Gastrocnemius medialis (tissue), 4 donors: ENCODE data around the gene RHEX. TPM values are rescaled to one million over a fixed set of nuclear protein-coding genes. Genes with fewer than 3 reads are reported as not detected.

ENCODE experiments used
- ATAC-seq, 2 donors: fragments of 150-250 bp; one replicate each; pipeline ENCODE4 v1.9.1; 2016
- DNase-seq, 2 donors: peaks; one replicate each; pipeline ENCODE4 v3.0.0-alpha.2; 2019
- H3K27ac ChIP-seq, 4 donors: fragments of 200-600 bp; sonication (generic); 1 replicate in 1 of 4; 2 replicates in 3 of 4; pipeline ENCODE4 v1.5.1; 2016 to 2018; ENCODE audit warnings: mild to moderate bottlenecking in 2 of 4, moderate library complexity in 1 of 4
- H3K27me3 ChIP-seq, 3 donors: fragments of 200-600 bp; sonication (generic) in 2 of 3; 1 replicate in 1 of 3; 2 replicates in 2 of 3; pipeline versions ENCODE4 v1.5.1 to v1.6.0; 2016 to 2019; ENCODE audit warnings: mild to moderate bottlenecking in 1 of 3, moderate library complexity in 1 of 3
- H3K36me3 ChIP-seq, 2 donors: fragments of 200-600 bp; sonication (generic) in 1 of 2; one replicate each; pipeline ENCODE4 v1.5.1; 2017 to 2018
- H3K4me1 ChIP-seq, 2 donors: fragments of 200-600 bp; sonication (generic) in 1 of 2; one replicate each; pipeline ENCODE4 v1.5.1; 2016 to 2017; ENCODE audit warnings: mild to moderate bottlenecking in 2 of 2
- H3K4me3 ChIP-seq, 4 donors: fragments of 200-600 bp; sonication (generic) in 3 of 4; 1 replicate in 1 of 4; 2 replicates in 3 of 4; pipeline ENCODE4 v1.5.1; 2016 to 2019; ENCODE audit warnings: mild to moderate bottlenecking in 2 of 4
- H3K9me3 ChIP-seq, 3 donors: fragments of 200-600 bp; sonication (generic) in 2 of 3; 1 replicate in 1 of 3; 2 replicates in 2 of 3; pipeline ENCODE4 v1.5.1; 2016 to 2019
- CTCF ChIP-seq, 5 experiments: fragments of 450-650 bp in 3 of 5; fragments of 200-600 bp in 2 of 5; sonication (generic) in 2 of 5; IDR thresholded peaks in 4 of 5; conservative IDR thresholded peaks in 1 of 5; 1 replicate in 4 of 5; 2 replicates in 1 of 5; pipeline ENCODE4 v1.5.1; 2016 to 2019; ENCODE audit warnings: antibody characterized with exemption in 5 of 5, mild to moderate bottlenecking in 3 of 5, moderate library complexity in 3 of 5
- POLR2A ChIP-seq, 2 donors: fragments of 450-650 bp; IDR thresholded peaks; one replicate each; pipeline ENCODE4 v1.6.1; 2017; ENCODE audit warnings: antibody characterized with exemption in 2 of 2, mild to moderate bottlenecking in 2 of 2, moderate library complexity in 2 of 2
- in situ Hi-C, 4 donors: fragments of 200-750 bp; cut with MboI; loops; one replicate each; pipeline versions ENCODE4 v1.15.0 to v1.8.0; 2017; ENCODE audit warnings: low sequenced_read_pairs in 4 of 4
- intact Hi-C: fragments of 100-400 bp; cut with DNase I; formaldehyde crosslinking; loops from one replicate; pipeline ENCODE4 v1.15.1; 2023; ENCODE audit warnings: low total_unique reads
- total RNA-seq, 4 donors: library from RNA; depleted of rRNA; stranded (reverse); fragments of >200 nt; gene quantifications; one replicate each; pipeline versions ENCODE4 v1.1.0 to v1.2.3, GENCODE V29; 2016

Gene RHEX
- total RNA-seq, 4 donors from 2014 or later, result not detected

- in situ Hi-C loops (loop anchor here in 2 of 4 donors (25.0 kb wide), 2 partner anchors 198 to 323 kb away; partner anchors contain the start of gene RAB29 (in 1 of the 2)), intact Hi-C loops (no loop called here)
- no peaks in the 10 kb centered on the region for H3K36me3 ChIP-seq
- TF ChIP-seq POLR2A (IDR thresholded peaks at IDR 0.05), result no peak
- no peak for TF ChIP-seq CTCF (IDR thresholded peaks at IDR 0.05 in 4 of 5, conservative IDR thresholded peaks at IDR 0.05 in 1 of 5)
- H3K27ac ChIP-seq, result no peak overlapping the region
- DNase-seq (no peak), ATAC-seq (no peak)
- no peaks in the 10 kb centered on the region for H3K9me3 ChIP-seq
- no peaks in the 10 kb centered on the region for H3K4me1 ChIP-seq
- H3K27me3 ChIP-seq, result no peaks in the 10 kb centered on the region
- H3K4me3 ChIP-seq, result no peak overlapping the region
Measured at GRCh38 chr1:206110161-206110560, 57.2 kb downstream of the RHEX start.

GRCh38 chr1:206110820-206111219 is 57.8 kb downstream of the RHEX start:
- Histone ChIP-seq H3K9me3 (no peaks in the 10 kb centered on the region), H3K4me1 (no peaks in the 10 kb centered on the region), H3K27me3 (no peaks in the 10 kb centered on the region), H3K27ac (no peak overlapping the region), H3K36me3 (no peaks in the 10 kb centered on the region), H3K4me3 (no peak overlapping the region)
- ATAC-seq (no peak), DNase-seq (no peak)
- intact Hi-C loops (no loop called here), in situ Hi-C loops (loop anchor here in 2 of 4 donors (25.0 kb wide), 2 partner anchors 199 to 324 kb away; partner anchors contain the start of gene RAB29 (in 1 of the 2))
- TF ChIP-seq CTCF (IDR thresholded peaks at IDR 0.05 in 4 of 5, conservative IDR thresholded peaks at IDR 0.05 in 1 of 5), result no peak
- TF ChIP-seq POLR2A (IDR thresholded peaks at IDR 0.05), result no peak

GRCh38 chr1:206111271-206111927 is 58.4 kb downstream of the RHEX start:
- Histone ChIP-seq H3K4me3 (no peak overlapping the region), H3K36me3 (no peaks in the 10 kb centered on the region), H3K9me3 (no peaks in the 10 kb centered on the region), H3K27ac (no peak overlapping the region), H3K27me3 (no peaks in the 10 kb centered on the region), H3K4me1 (no peaks in the 10 kb centered on the region)
- no peak for TF ChIP-seq CTCF (IDR thresholded peaks at IDR 0.05 in 4 of 5, conservative IDR thresholded peaks at IDR 0.05 in 1 of 5)
- no peak for TF ChIP-seq POLR2A (IDR thresholded peaks at IDR 0.05)
- DNase-seq, result no peak
- intact Hi-C loops (no loop called here), in situ Hi-C loops (loop anchor here in 2 of 4 donors (25.0 kb wide), 2 partner anchors 199 to 324 kb away; partner anchors contain the start of gene RAB29 (in 1 of the 2))
- ATAC-seq, result no peak

- Histone ChIP-seq H3K9me3 (no peaks in the 10 kb centered on the region), H3K36me3 (no peaks in the 10 kb centered on the region), H3K27me3 (peaks cover 0 to 2% (median 0%) of the 10 kb centered on the region in 3 donors), H3K4me1 (peaks cover 0 to 9% of the 10 kb centered on the region in 2 donors), H3K27ac (no peak overlapping the region), H3K4me3 (no peak overlapping the region)
- DNase-seq, result no peak
- no peak for ATAC-seq
- in situ Hi-C loops (loop anchor here in 2 of 4 donors (25.0 kb wide), 2 partner anchors 200 to 325 kb away; partner anchors contain the start of gene RAB29 (in 1 of the 2)), intact Hi-C loops (no loop called here)
- TF ChIP-seq CTCF (IDR thresholded peaks at IDR 0.05 in 4 of 5, conservative IDR thresholded peaks at IDR 0.05 in 1 of 5) (no peak), POLR2A (IDR thresholded peaks at IDR 0.05) (no peak)
Measured at GRCh38 chr1:206112600-206113301, 59.8 kb downstream of the RHEX start.
